GM10847 (cell line): ENCODE results near the gene ZNF276.

Experiments used
- POLR2A ChIP-seq: IDR thresholded peaks from 2 replicates; pipeline ENCODE4 v1.6.1; 2011; ENCODE audit not compliant: insufficient read length; ENCODE audit errors: extremely low read depth

The ZNF276 gene

DNA sequence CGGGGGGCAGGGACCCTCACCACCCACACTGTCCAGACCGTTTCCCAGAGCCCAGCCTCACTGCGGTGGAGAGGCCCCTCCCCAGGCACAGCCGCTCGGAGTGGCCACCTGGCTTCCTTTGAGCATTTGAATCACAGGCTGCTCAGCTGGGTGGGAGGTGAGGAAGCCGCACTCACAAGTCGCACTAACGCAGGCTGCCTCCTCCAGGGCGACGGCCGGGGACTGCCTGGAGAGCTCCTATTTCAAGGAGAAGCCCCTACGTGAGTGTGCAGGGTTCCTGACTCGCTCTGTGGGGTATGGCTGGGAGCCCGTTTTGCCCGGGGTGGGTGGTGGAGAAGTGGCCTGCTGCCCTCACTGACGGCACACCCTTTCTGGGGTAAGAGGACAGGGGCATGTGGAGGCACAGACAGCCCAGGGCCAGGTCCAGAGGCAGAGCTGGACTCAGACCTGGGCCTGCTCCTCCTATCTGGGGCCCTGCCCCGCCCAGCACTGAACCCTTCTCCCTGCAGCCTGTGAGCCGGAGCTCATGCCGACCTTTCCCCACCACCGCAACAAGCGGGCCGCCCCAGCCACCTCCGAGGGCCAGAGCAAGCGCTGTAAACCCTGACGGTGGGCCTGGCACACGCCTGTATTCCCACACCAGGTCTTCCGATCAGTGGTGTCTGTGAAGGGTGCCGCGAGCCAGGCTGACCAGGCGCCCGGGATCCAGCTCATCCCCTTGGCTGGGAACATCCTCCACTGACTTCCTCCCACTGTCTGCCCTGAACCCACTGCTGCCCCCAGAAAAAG lies 26.1 kb upstream of the ZNF276 start:
- no peak for TF ChIP-seq POLR2A

DNA sequence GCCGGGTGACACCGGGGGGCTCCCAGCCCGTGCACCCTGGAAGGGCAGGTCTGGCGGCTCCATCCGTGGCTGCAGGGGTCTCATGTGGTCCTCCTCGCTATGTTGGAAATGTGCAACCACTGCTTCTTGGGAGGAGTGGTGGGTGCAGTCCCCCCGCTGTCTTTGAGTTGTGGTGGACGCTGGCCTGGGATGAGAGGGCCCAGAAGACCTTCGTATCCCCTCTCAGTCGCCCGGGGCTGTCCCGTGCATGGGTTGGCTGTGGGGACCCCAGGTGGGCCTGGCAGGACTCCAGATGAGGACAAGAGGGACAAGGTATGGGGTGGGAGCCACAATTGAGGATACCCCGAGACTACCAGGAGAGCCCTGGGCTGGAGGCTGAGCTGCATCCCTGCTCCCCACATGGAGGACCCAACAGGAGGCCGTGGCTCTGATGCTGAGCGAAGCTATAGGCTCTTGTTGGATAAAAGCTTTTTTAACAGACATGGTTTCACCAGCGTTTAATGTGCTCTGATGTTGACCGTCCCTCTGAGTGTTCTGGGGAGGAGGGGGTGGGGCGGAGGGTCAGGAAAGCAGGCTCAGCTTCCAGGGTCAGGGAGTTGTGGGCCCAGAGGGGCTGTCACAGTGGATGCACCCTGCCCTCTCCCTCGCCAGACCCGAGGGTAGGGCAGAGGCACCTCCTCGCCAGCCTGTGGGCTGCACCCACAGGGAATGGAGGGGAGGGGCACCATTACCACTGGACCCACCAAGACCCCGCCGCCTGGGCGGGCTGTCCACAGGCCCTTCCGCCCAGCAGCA lies 25.3 kb upstream of the ZNF276 start:
- TF ChIP-seq POLR2A: no peak

DNA sequence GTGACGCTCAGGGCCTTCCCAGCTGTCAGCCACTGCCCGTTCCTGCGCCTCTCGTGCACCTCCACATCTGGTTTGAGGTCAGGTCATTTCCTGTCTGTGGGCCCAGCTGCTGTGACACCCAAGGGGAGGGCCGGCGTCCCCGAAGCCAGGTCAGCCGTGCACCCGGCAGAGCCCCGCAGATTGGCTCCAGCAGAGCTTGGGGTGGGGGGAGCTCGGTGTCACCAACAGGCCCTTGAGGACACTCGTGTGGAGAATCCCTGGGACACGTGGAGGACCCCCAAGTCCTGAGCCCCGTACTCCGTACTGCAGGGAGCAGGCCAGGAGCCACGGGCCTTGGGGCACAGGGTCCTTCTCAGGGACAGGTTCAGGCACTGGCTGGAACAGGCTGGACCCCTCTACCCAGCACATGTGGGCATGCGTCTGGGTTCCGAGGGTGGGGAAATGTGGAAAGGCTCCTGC lies 24.6 kb upstream of the ZNF276 start:
- TF ChIP-seq POLR2A: no peak

DNA sequence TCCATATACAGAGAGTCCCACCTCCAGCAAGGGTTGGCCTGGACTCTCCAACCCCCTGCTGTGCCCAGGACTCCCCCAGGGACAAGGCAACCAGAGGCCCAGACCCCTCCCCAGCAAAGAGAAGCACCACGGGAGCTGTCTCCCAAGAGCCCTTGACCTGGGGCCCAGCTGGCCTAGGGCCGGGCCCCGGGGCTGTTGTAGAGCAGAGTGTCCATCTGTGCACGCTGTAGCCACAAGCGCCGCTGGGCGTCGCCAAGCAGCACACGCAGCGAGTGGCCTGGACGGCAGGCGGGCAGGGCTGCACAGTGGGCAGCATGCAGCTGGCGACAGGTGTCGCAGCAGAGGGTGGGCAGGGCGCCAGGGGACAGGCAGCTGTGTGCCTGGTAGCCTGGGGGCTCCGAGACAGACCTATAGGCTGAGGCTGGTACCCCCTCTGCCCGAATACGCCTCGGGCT lies 24.1 kb upstream of the ZNF276 start:
- TF ChIP-seq POLR2A: no peak

DNA sequence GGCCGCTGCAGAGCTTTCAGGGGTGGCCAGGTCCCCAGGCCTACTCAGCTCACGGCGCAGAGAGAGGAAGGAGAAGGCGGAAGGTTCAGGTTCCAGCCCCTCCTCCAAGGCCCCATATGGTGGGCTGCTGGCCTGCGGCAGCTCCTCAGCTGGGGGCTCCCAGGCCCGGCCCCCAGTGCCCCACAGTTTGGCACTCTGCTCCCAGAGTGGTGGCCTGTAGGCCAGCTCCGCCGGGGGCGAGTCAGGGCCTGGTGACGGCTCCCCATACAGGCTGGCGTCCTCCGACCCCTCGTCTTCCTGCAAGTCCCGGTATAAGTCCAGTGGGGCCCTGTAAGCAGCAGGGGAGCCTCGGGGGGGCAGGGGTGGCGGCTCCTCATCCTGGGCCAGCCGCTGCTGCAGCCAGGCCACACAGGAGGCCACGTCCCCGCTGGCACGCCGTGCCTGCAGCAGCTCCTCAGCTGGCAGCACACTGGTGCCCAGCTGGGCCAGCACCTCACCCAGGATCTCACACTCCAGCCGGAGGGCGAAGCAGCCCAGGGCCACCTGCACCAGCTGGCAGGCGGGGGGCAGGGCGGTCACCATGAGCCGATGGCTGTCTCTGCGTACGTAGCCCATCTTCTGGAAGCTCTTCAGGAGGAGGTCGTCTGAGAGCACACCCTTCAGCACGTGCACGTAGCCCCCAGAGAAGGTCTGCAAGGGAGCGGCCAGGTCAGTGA lies 23.6 kb upstream of the ZNF276 start:
- TF ChIP-seq POLR2A: no peak

DNA sequence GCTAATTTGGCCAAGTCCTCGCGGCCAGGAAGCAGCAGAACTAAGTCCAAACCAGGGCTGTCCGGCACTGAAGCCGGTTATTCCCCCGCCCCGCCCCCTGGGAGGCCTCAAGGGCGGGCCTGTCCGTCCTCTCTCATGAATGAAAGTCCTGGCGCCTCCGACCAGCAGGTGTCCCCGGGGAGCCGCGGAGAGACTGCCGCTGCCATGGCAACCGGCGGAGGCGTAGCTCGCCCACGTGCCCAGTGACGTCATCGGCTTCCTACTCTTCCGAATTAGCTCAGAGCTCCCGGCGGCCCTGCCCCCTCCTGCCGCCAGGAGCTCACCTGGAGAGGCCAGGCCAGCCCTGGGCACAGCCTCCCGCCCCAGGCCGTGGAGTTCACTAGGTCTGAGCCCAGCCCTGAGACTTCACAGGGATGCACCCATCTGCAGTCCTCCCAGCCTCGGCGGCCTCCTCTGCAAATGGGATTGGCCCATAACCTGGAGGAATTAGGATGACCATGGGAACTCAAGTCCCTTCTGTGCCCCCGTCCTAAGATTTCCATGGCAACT lies 21.2 kb upstream of the ZNF276 start:
- no peak for TF ChIP-seq POLR2A

DNA sequence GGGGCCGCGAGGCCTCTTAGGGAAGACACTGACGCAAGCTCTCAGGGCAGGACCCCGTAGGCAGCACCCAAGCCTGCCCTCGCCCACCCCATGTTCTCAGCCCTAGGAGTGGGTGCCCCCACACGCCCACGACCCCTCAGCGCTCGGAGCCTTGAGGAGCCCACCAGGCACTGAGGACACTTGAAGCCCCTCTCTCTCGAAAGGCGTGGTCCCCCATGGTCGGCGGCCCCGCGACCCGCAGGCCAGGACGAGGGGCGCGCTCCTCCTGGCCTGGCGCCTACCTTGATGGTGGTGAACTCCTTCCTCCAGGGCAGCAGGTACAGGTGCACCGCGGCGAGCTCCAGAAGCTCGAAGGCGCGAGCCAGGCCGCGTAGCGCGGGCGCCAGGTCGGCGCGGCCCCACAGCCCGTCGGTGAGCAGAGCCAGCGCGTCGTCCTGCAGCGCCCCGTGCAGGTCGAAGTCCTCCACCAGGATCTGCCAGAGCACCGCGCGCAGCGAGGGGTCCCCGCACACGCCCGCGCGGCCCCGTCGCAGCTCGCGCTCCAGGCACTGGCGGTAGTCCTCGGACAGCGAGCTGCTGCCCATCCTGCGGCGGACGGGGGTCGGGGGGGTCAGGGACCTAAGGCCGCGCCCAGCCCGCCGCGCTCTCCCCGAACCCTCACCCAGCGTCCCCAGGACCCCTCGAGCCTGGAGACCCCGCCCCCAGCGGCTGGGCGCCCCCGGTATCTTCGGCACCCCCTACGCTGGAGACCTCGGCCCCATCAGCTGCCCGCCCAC lies 20.5 kb upstream of the ZNF276 start:
- no peak for TF ChIP-seq POLR2A

DNA sequence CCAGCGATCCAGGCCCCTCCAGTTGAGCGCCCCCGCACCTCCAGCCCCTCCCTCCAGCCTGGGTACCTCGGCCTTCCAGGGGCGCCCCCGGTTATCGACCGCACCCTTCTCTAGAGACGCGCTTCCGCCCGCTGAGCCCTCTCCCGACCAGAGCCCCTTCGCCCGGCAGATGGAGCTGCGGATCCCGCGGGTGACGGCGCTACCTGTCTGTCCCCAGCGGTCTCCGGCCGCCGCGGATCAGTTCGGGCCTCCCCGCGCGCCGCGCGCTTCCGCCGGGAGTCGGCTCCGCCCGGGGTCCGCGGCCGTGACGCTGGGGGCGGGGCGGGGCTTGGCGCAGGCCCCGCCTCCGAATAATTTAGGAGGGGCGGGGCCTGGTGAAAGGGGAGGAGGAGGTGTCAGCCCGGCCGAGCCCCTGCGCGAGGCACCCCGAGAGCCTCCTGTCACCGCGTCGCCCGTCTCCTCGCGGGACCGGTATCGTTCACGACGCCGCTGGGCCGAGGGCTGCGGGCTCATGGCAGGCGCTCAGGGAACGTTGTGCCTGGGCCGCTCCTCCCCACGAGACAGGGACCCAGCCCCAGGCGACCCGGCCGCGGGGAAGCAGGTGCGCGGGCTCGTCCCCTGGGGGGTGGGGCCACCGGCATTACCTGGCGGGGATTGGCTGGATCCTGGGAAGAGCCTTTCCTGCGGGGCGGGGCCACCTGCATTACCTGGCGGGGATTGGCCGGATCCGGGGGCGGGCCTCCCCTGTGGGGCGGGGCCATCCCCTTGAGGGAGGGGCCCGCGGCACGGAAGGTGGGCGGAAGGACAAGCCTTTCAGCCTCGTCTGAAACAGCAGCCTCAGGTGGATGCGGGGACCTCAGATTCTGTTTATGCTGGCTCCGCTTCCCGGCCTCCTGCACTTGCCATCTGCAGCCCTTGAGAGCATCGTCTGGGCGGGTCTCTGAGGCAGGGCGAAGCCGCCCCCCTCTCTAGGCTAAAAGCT lies 19.6 kb upstream of the ZNF276 start, which contains the start of gene SPATA2L:
TSS of gene SPATA2L (minus strand) at position 281 of the 982 bp plus-strand sequence. CDS start 473 bp downstream, outside the sequence.
- TF ChIP-seq POLR2A: peak; percentile 51

DNA sequence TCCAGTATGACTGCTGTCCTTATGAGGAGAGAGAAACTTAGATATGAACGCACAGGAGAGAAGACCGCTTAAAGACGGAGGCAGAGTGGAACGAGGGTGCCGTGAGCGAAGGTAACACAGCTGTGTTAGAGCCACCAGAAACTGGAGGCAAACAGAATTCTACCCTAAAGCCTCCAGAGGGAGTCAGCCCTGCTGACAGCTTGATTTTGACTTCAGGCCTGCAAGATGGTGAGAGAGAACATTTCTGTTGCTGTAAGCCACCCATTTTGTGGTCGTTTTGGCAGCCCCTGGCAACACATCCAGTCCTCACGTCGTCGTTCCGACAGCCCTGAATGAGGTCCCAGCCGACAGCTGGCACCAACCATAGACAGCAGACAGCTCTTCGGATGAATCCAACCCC lies 17.1 kb upstream of the ZNF276 start:
- TF ChIP-seq POLR2A: no peak

DNA sequence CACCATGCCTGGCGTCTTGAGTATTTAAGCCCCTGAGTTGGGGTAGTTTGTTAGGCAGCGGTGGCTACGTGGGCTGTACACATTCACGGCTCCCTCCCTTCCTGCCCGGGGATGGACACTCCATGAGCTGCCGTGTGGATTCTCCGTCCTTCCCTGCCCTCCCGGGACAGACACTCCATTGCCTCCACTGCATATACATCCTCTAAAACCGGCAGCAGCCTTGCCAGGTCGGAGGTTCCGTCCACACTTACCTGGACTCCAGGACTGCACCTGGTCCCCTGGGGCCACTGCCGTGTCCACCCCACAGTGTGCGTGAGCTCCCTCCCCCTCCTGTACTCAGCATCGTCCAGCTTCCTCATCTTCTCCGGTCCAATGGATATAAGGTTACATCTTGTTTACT lies 16.3 kb upstream of the ZNF276 start:
- no peak for TF ChIP-seq POLR2A

DNA sequence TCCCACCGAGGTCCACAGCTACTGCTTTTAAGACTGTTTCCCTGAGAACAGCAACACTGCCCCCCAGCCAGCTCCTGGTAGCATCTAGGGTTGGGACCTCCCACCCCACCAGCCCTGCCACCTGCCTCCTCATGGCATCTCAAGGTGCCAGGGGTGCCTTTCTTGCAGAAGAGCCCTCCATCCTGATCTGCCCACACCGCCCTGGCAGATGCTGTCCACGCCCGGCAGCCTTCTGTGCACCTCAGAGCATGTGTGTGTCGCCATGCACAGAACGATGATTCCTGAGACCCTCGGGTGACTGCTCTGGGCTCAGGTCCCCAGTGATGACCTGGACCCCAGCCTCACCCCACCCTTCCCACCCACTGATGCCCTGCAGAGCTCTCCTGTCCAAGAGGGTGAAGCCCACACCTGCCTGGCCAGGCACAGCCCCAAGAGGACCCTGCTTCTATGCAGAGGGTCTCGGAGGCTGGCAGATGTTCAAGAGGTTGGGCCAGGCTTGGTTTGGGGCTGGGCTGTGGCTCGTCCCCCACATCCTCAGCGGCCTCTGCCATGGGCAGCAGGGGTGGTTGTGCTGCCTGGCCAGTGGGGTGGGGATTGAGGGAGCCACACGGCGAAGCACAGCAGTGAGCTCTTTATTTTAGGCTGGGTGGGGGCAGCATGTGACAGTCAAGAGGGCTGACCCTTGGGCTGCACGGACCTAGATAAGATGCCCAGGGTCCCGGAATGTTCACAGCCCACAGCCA lies 14.6 kb upstream of the ZNF276 start:
- TF ChIP-seq POLR2A: no peak

DNA sequence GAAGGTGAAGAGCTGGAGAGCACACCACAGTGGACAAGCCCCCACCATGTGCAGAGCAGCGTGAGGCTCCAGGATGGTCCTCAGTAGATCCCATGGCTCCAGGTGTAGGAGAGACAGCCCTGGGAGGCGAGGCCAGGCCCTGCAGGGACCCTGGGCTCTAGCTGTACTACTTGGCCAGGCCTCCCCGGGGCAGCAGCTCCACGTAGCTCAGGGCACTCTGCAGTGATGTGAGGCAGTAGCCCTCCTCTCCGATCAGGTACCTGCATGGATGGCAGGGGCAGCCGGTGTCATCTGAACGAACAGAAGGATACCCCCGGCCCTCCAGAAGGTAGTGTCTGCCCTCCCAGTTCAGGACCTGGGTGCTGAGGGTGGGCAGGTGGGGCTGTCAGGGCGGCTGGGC lies 13.6 kb upstream of the ZNF276 start:
- no peak for TF ChIP-seq POLR2A
